ENCODE results near the gene PLK2. TPM values are rescaled to one million over a fixed set of nuclear protein-coding genes. Genes with fewer than 3 reads are reported as not detected.

The PLK2 gene
- total RNA-seq, 6 experiments from 2014 or later = 9.3 to 54.7 (median 22.8) TPM

- H3K9me3 ChIP-seq = peaks cover 0 to 3% (median 0%) of the 10 kb centered on the region in 4 donors
- DNase-seq (no peak), ATAC-seq (no peak)
- no peak overlapping the region for H3K4me3 ChIP-seq
- TF ChIP-seq CTCF (IDR thresholded peaks at IDR 0.05) (no peak), POLR2A (IDR thresholded peaks at IDR 0.05) (no peak)
- H3K4me1 ChIP-seq = no peaks in the 10 kb centered on the region
- H3K27ac ChIP-seq = no peak overlapping the region
- intact Hi-C loops (cut with DNase I) = no loop called here
- no peaks in the 10 kb centered on the region for H3K27me3 ChIP-seq
- H3K36me3 ChIP-seq = no peaks in the 10 kb centered on the region
- WGBS (ENCODE audit: insufficient coverage, low coverage, low lambda C conversion rate, missing lambda C conversion rate) = 50% methylated on average over 1 of the region's 1 CpG
Measured at GRCh38 chr5:58486290-58486689, 26.4 kb upstream of the PLK2 start.

- no peak for TF ChIP-seq POLR2A (IDR thresholded peaks at IDR 0.05)
- TF ChIP-seq CTCF (IDR thresholded peaks at IDR 0.05) = no peak
- no peak overlapping the region for H3K4me3 ChIP-seq
- no peak for DNase-seq
- H3K36me3 ChIP-seq = no peaks in the 10 kb centered on the region
- intact Hi-C loops (cut with DNase I) = no loop called here
- no peak for ATAC-seq
- H3K27me3 ChIP-seq = no peaks in the 10 kb centered on the region
- WGBS (ENCODE audit: insufficient coverage, low coverage, low lambda C conversion rate, missing lambda C conversion rate) = 83% methylated on average over 4 of the region's 4 CpGs
- peaks cover 0 to 3% (median 0%) of the 10 kb centered on the region in 4 donors for H3K9me3 ChIP-seq
- H3K4me1 ChIP-seq = no peaks in the 10 kb centered on the region
- H3K27ac ChIP-seq = no peak overlapping the region
Measured at GRCh38 chr5:58484505-58484904, 24.6 kb upstream of the PLK2 start.

- H3K4me1 ChIP-seq = no peaks in the 10 kb centered on the region
- intact Hi-C loops (cut with DNase I) = no loop called here
- no peak overlapping the region for H3K4me3 ChIP-seq
- H3K9me3 ChIP-seq = no peaks in the 10 kb centered on the region
- TF ChIP-seq POLR2A (IDR thresholded peaks at IDR 0.05) (no peak), CTCF (IDR thresholded peaks at IDR 0.05) (no peak)
- no peak for DNase-seq
- ATAC-seq = peak in 1 of 4 donors; percentile 12
- no peaks in the 10 kb centered on the region for H3K36me3 ChIP-seq
- WGBS (ENCODE audit: insufficient coverage, low coverage, low lambda C conversion rate, missing lambda C conversion rate) = no CpG with 5 or more reads among the region's 1 CpG
- no peak overlapping the region for H3K27ac ChIP-seq
- H3K27me3 ChIP-seq = no peaks in the 10 kb centered on the region
Measured at GRCh38 chr5:58482536-58482935, 22.6 kb upstream of the PLK2 start.

GRCh38 chr5:58481828-58482227 lies 21.9 kb upstream of the PLK2 start:
- Histone ChIP-seq H3K27ac (no peak overlapping the region), H3K4me3 (no peak overlapping the region), H3K4me1 (no peaks in the 10 kb centered on the region), H3K36me3 (no peaks in the 10 kb centered on the region), H3K9me3 (no peaks in the 10 kb centered on the region), H3K27me3 (no peaks in the 10 kb centered on the region)
- intact Hi-C loops (cut with DNase I) = no loop called here
- ATAC-seq (no peak), DNase-seq (no peak)
- WGBS (ENCODE audit: insufficient coverage, low coverage, low lambda C conversion rate, missing lambda C conversion rate) = 77% methylated on average over 6 of the region's 6 CpGs
- no peak for TF ChIP-seq POLR2A (IDR thresholded peaks at IDR 0.05)
- no peak for TF ChIP-seq CTCF (IDR thresholded peaks at IDR 0.05)

GRCh38 chr5:58481066-58481676 lies 21.3 kb upstream of the PLK2 start:
- ATAC-seq (no peak), DNase-seq (no peak)
- Histone ChIP-seq H3K4me1 (no peaks in the 10 kb centered on the region), H3K9me3 (no peaks in the 10 kb centered on the region), H3K4me3 (no peak overlapping the region), H3K27me3 (no peaks in the 10 kb centered on the region), H3K27ac (no peak overlapping the region), H3K36me3 (no peaks in the 10 kb centered on the region)
- intact Hi-C loops (cut with DNase I) = no loop called here
- no peak for TF ChIP-seq POLR2A (IDR thresholded peaks at IDR 0.05)
- TF ChIP-seq CTCF (IDR thresholded peaks at IDR 0.05) = no peak
